DMS153 (cell line): ENCODE results near the gene ZRANB3.
"Not testable (repeated sequence)": the region's sequence is repeated elsewhere in the genome, so short reads cannot be mapped to it uniquely, and the experiment has no call there.

Experiments
- DNase-seq: peaks from one replicate; lab custom pipeline; 2025; lab: John Stamatoyannopoulos, UW

The ZRANB3 gene

GRCh38 chr2:135327146-135327545 lies 203.9 kb downstream of the ZRANB3 start:
- DNase-seq, result no peak

- DNase-seq, result no peak
Observed at GRCh38 chr2:135320465-135321355, 210.3 kb downstream of the ZRANB3 start.

GRCh38 chr2:135318808-135319207 lies 212.2 kb downstream of the ZRANB3 start:
- DNase-seq, result no peak

- DNase-seq, result no peak
Observed at GRCh38 chr2:135317375-135317774, 213.6 kb downstream of the ZRANB3 start.

- no peak for DNase-seq
Observed at GRCh38 chr2:135311962-135312361, 219.1 kb downstream of the ZRANB3 start.

- DNase-seq, result no peak
Observed at GRCh38 chr2:135311268-135311667, 219.8 kb downstream of the ZRANB3 start.

- DNase-seq, result no peak
Observed at GRCh38 chr2:135304694-135305093, 226.3 kb downstream of the ZRANB3 start.

GRCh38 chr2:135299658-135300244 lies 231.3 kb downstream of the ZRANB3 start:
- DNase-seq, result no peak

- DNase-seq, result no peak
Observed at GRCh38 chr2:135299165-135299564, 231.9 kb downstream of the ZRANB3 start.

- not testable (repeated sequence) for DNase-seq
Observed at GRCh38 chr2:135287121-135287520, 243.9 kb downstream of the ZRANB3 start.

- no peak for DNase-seq
Observed at GRCh38 chr2:135285391-135285790, 245.6 kb downstream of the ZRANB3 start.

GRCh38 chr2:135281379-135281778 lies 249.6 kb downstream of the ZRANB3 start:
- DNase-seq, result no peak

- no peak for DNase-seq
Observed at GRCh38 chr2:135279209-135279608, 251.8 kb downstream of the ZRANB3 start.

- DNase-seq, result no peak
Observed at GRCh38 chr2:135276525-135276924, 254.5 kb downstream of the ZRANB3 start.

- DNase-seq, result no peak
Observed at GRCh38 chr2:135271006-135271405, 260.0 kb downstream of the ZRANB3 start.

- no peak for DNase-seq
Observed at GRCh38 chr2:135265960-135266490, 265.0 kb downstream of the ZRANB3 start.

- no peak for DNase-seq
Observed at GRCh38 chr2:135259123-135259522, 271.9 kb downstream of the ZRANB3 start.

GRCh38 chr2:135258193-135258592 lies 272.8 kb downstream of the ZRANB3 start:
- no peak for DNase-seq

GRCh38 chr2:135257383-135258090 lies 273.5 kb downstream of the ZRANB3 start:
- no peak for DNase-seq

- DNase-seq, result no peak
Observed at GRCh38 chr2:135256531-135257260, 274.3 kb downstream of the ZRANB3 start.

GRCh38 chr2:135255208-135255607 lies 275.8 kb downstream of the ZRANB3 start:
- no peak for DNase-seq
